ENCODE measurements around the gene SLC35D1. TPM values are rescaled to one million over a fixed set of nuclear protein-coding genes. Genes with fewer than 3 reads are reported as not detected.

SLC35D1 gene
- polyA plus RNA-seq (2011; rRNA removed) (21.8 and 28.9 TPM in 2 replicates), polyA minus RNA-seq (2011; rRNA and poly(A)+ RNA removed) (18.1 and 26.7 TPM in 2 replicates)

DNA sequence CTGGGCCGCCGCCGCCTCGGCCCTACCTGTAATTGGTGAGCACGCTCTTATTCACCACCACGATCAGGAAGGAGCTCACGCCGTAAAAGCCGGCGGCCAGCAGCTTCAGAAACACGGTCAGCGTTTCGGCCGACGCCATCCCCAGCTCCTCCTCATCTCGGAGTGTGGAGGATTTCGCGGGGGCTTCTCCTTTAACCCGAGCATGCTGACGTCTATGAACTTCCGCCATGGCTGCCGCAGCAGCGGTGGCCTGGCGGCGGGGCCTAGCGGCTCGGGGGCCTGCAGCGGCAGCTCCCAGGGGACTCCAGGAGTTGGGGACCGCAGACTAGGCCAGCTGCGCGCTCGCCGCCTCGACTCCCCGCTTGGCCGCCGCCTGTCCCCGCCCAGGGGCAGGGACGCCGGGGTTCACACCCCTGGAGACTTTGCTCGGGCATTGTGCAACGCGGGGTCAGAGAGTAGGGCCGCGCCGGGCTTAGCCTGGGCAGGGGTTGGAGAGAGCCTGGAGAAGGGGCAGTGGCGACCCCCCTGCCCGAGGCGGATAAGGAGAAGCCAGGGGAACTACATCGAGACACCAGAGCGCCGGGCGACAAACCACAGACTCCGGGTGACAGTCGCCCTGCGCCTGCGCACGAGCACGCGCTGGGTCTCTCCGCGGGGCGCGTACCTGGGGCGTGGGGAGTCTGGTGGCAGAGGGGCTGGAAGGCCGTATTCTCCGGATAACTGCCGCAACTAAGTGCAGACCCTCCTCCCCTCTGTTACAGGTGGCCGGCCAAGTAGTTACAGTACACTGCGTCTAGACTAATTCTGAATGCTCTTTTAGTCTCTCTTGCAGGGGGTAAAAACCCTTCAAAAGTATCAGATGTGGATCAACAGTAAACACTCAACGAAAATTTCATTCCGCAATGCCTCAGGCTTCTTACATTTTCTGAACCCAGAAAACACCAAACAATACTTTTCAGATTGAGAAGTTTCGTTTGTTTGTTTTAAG is at the start of gene SLC35D1:
SLC35D1 (minus strand) TSS at position 364 of the 988 bp plus-strand sequence; CDS start at position 229, 135 bp downstream.
- H3K9me3 ChIP-seq (ENCODE audit: control insufficient read depth, insufficient read depth, low read length) = no peaks in the 10 kb centered on the region
- H3K4me3 ChIP-seq (ENCODE audit: low read depth, low read length) = peak within 1 kb of the TSS; percentile 89
- TF ChIP-seq, protein P1, sequence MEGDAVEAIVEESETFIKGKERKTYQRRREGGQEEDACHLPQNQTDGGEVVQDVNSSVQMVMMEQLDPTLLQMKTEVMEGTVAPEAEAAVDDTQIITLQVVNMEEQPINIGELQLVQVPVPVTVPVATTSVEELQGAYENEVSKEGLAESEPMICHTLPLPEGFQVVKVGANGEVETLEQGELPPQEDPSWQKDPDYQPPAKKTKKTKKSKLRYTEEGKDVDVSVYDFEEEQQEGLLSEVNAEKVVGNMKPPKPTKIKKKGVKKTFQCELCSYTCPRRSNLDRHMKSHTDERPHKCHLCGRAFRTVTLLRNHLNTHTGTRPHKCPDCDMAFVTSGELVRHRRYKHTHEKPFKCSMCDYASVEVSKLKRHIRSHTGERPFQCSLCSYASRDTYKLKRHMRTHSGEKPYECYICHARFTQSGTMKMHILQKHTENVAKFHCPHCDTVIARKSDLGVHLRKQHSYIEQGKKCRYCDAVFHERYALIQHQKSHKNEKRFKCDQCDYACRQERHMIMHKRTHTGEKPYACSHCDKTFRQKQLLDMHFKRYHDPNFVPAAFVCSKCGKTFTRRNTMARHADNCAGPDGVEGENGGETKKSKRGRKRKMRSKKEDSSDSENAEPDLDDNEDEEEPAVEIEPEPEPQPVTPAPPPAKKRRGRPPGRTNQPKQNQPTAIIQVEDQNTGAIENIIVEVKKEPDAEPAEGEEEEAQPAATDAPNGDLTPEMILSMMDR (IDR thresholded peaks at IDR 0.05; ENCODE audit: low read depth, low read length) = no peak
- POLR2A ChIA-PET = interaction anchor here (0.5 to 1.1 kb wide), 7 partner anchors 34 to 547 kb away, joined by 3 to 8 read pairs (median 4); partner anchors contain the start of genes DNAI4 and MIER1
- H3K27ac ChIP-seq (ENCODE audit: low read depth, low read length) = peak within 1 kb of the TSS; percentile 79
- H3K27me3 ChIP-seq (ENCODE audit: control insufficient read depth, insufficient read depth, low read length) = no peaks in the 10 kb centered on the region
- DNase-seq (ENCODE audit: low read depth, low spot score) = no peak
- CTCF ChIA-PET = interaction anchor here (0.6 to 2.3 kb wide), 4 partner anchors 95 to 471 kb away, joined by 3 to 22 read pairs (median 6); no protein-coding TSS in a partner anchor

DNA sequence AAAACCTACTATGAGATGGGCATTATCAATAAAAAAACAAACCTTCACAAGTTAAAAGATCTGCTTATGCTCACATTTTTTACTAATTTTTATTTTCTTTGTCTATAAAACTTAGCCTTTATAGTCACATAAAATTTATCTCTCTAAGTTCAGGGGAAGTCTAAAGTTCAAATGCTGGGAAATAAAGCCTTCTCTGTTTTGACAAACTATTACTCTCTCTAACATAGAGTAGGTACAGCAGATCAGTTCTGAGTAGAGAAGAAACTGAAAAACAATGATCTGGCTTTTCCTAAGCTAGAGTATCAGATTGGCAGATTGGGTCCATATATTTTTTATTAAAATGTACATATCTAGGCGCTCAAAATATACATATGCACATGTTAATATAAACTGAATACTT is 49.6 kb upstream of the SLC35D1 start:
- H3K4me3 ChIP-seq (ENCODE audit: low read depth, low read length) = no peak overlapping the region
- TF ChIP-seq, protein P1 (IDR thresholded peaks at IDR 0.05; ENCODE audit: low read depth, low read length) = no peak
- no peak for DNase-seq (ENCODE audit: low read depth, low spot score)
- H3K27ac ChIP-seq (ENCODE audit: low read depth, low read length) = no peak overlapping the region
- H3K27me3 ChIP-seq (ENCODE audit: control insufficient read depth, insufficient read depth, low read length) = no peaks in the 10 kb centered on the region
- no peaks in the 10 kb centered on the region for H3K9me3 ChIP-seq (ENCODE audit: control insufficient read depth, insufficient read depth, low read length)
- ChIA-PET POLR2A (no interaction called here), CTCF (no interaction called here)

DNA sequence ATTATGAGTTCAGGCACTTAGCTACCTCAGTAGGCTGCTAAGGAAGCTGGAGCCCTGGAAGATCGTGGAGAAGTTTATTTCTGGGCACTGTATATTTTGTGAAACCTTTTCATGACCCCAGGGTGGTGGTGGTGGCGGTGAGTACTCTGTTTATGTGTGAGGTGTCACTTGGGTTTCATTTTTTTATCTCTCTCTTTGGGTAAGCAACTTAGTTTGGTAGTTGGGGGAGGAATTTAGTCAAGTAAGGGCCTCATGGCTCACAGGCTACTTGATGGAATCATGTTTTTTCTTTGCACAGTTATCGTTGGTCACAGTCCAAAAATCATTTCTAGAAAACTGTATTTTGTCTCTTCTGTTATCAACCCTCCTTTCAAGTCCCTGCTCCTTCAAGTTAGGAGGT is 46.9 kb upstream of the SLC35D1 start:
- ChIA-PET POLR2A (no interaction called here), CTCF (no interaction called here)
- DNase-seq (ENCODE audit: low read depth, low spot score) = no peak
- H3K4me3 ChIP-seq (ENCODE audit: low read depth, low read length) = no peak overlapping the region
- no peaks in the 10 kb centered on the region for H3K27me3 ChIP-seq (ENCODE audit: control insufficient read depth, insufficient read depth, low read length)
- H3K27ac ChIP-seq (ENCODE audit: low read depth, low read length) = no peak overlapping the region
- no peaks in the 10 kb centered on the region for H3K9me3 ChIP-seq (ENCODE audit: control insufficient read depth, insufficient read depth, low read length)
- TF ChIP-seq, protein P1 (IDR thresholded peaks at IDR 0.05; ENCODE audit: low read depth, low read length) = no peak

DNA sequence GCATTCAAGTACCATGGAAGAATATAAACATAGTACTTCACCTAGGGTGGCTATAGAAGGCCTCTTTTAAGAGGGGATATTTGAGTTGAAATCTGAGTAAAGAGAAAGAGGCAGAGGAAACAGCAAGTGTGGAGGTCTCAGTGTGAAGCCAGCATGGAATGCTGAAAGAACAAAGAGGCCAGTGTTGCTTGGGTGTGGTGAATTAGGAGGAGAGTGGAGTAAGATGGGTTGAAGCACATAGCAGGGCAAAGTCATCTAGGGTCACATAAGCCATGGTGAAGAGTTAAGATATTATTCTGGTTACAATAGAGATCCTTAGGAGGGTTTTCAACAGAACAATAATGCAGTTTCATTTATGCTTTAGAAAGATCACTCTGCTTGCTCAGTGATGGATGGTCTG is 43.4 kb upstream of the SLC35D1 start:
- Histone ChIP-seq H3K27me3 (ENCODE audit: control insufficient read depth, insufficient read depth, low read length) (no peaks in the 10 kb centered on the region), H3K4me3 (ENCODE audit: low read depth, low read length) (no peak overlapping the region), H3K9me3 (ENCODE audit: control insufficient read depth, insufficient read depth, low read length) (no peaks in the 10 kb centered on the region), H3K27ac (ENCODE audit: low read depth, low read length) (no peak overlapping the region)
- TF ChIP-seq, protein P1 (IDR thresholded peaks at IDR 0.05; ENCODE audit: low read depth, low read length) = no peak
- DNase-seq (ENCODE audit: low read depth, low spot score) = no peak
- CTCF ChIA-PET = no interaction called here
- POLR2A ChIA-PET = no interaction called here

DNA sequence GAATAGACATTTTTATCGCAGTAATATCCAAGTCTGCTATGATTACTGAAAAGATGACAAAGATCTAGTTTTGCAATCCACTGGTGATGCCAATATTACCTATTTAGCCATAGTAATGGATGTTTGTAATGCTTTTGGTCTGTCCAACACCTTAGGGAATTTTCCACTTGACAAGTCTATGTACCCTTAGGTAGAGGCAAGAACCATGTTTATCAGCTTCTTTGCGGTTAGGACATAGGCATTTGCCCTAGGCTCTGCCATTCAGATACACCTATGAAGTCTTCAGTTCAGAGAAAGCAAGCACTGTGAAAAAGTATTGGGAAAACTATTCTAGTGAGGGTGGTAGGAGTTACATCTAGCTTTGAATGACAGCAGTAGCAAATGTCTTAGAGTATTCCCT is 40.2 kb upstream of the SLC35D1 start:
- TF ChIP-seq, protein P1 (IDR thresholded peaks at IDR 0.05; ENCODE audit: low read depth, low read length) = no peak
- CTCF ChIA-PET = no interaction called here
- POLR2A ChIA-PET = no interaction called here

More for the DNA sequence above, 40.2 kb upstream of the SLC35D1 start:
- Histone ChIP-seq H3K27me3 (ENCODE audit: control insufficient read depth, insufficient read depth, low read length) (peaks cover 4% of the 10 kb centered on the region), H3K9me3 (ENCODE audit: control insufficient read depth, insufficient read depth, low read length) (no peaks in the 10 kb centered on the region), H3K4me3 (ENCODE audit: low read depth, low read length) (no peak overlapping the region), H3K27ac (ENCODE audit: low read depth, low read length) (no peak overlapping the region)
- DNase-seq (ENCODE audit: low read depth, low spot score) = no peak
